GM21447 (cell line): Measurements from ENCODE around the gene FBXO31.
A peak's percentile ranks its signal among the peaks of the same experiment; 100 is the strongest.

ENCODE experiments used
- ATAC-seq: cut with Tn5 transposase; IDR thresholded peaks from one replicate; pipeline ENCODE4 v1.9.1; 2021; ENCODE audit not compliant: unreplicated experiment

Gene FBXO31, protein sequence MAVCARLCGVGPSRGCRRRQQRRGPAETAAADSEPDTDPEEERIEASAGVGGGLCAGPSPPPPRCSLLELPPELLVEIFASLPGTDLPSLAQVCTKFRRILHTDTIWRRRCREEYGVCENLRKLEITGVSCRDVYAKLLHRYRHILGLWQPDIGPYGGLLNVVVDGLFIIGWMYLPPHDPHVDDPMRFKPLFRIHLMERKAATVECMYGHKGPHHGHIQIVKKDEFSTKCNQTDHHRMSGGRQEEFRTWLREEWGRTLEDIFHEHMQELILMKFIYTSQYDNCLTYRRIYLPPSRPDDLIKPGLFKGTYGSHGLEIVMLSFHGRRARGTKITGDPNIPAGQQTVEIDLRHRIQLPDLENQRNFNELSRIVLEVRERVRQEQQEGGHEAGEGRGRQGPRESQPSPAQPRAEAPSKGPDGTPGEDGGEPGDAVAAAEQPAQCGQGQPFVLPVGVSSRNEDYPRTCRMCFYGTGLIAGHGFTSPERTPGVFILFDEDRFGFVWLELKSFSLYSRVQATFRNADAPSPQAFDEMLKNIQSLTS

DNA sequence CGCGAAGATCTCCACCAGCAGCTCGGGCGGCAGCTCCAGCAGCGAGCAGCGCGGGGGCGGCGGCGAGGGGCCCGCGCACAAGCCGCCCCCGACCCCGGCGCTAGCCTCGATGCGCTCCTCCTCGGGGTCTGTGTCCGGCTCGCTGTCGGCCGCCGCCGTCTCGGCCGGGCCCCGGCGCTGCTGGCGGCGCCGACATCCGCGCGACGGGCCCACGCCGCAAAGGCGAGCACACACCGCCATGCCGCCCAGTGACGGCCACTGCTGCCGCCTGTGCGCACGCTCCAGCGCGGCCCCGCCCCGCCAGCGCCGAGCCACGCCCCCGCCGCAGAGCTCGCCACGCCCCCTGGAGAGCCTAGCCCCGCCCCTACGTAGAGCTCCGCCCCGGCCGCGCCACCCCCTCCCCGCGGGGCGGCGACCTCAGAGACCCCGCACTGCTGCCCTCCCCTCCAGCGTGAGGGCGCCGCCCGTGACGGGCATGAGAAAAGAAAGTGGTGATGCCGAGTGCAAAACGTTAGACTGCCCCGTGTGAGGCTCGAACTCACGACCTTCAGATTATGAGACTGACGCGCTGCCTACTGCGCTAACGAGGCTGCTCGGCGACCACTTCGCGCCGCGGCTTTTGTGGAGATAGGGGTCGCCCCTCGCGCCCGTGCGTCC is at the start of gene FBXO31:
FBXO31 (minus strand) TSS at position 272 of the 657 bp plus-strand sequence; CDS start at position 240, 32 bp downstream.
- peak; percentile 37 for ATAC-seq

DNA sequence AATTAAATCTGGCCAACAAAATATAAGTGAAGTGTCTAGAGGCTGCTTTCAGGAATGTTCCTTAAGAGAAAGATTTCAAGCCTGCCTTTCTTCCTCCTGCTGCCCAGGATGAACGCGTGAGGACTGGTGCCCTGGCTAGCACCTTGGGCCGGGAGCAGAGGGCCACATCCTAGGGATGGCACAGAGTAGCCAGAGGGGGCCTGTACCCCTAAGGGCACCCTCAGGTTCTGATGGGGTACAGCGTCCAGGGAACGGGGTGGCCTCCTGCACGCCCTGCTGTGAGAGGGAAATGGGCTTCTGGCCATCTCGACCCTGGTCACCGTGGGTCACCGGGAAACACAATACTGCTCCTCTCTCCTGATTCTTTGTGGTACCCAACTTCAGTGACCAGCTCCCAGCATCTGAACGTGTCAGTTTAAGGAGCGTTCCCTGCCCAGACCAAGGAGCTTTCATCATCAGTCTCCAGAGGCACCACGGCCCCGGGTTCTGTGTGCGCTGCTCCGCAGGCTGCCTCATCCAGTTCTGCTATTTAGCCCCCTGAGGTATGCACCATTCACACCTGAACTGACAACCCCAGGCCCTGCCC is 48.8 kb upstream of the FBXO31 start:
- no peak for ATAC-seq

DNA sequence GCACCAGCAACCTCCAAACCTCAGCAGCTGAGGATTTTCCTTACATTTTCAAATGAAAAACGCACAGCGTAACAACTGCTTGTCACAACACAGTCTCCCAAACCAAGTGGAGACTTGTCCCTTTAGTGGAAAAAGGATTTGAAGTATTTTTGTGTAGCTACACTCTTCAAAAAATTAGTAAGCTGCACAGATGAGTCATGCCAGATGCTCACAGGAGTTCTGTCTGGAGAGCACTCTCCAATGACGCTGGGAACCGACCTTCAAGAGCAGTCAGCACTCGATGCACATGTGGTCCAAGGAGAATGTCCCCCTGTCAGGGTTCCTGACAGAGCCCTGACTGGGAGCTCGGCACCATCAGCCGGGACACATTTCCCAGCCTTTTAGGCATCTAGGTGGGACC is 48.4 kb upstream of the FBXO31 start:
- no peak for ATAC-seq

DNA sequence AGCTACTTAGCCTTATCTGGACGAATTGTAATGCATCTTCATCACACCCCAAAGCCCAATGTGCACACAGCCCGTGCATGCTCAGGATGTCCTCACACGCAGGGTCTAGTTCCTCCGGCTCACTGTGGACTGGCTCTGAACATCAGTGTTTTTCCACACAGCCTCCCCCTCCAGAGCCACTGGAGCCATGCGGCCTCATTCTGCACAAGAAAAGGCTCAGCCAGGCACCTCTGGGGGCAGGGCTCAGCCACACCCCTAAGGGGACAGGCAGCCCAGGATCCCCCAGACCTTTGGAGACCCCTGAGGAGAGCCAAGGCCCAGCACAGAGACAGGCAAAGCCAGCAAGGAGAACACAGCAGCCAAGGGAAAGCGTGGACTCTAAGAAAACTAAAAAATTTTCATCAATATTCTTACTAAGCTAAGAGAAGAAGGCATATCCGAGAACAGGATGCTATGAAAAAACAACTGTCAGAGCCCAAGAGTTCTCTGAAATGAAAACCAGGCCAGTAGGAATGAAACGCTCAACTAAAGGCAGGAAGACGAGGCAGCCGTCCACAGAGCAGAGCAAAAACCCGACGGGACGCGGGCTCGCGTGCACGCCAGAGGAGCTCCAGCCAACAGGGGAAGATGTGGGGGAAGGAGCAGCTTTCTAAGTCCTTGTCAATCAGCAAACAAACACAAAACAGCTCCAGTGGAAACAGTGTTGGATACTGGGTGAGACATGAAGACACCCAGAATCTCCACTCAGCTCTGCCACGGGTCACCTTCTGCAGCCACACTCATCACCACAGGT is 43.0 kb upstream of the FBXO31 start:
- ATAC-seq, result no peak

DNA sequence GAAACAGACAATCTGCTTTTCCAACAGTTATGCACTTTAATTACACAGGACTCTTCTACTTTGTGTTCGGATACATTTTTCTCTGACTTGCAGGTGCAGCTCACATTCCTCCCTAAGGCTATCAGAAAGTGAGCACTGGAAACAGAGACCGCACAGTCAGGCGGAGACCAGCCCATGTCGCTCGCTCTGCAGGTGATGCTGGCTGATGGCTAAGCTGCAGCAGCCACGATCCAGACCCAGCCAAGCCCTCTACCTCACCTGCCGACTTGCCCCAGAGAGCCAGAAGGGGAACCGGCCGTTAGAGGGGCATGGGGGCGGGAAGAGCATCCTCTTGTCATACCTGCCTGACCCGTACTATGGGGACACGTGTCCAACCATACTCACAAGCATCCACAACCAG is 42.4 kb upstream of the FBXO31 start:
- ATAC-seq, result no peak

DNA sequence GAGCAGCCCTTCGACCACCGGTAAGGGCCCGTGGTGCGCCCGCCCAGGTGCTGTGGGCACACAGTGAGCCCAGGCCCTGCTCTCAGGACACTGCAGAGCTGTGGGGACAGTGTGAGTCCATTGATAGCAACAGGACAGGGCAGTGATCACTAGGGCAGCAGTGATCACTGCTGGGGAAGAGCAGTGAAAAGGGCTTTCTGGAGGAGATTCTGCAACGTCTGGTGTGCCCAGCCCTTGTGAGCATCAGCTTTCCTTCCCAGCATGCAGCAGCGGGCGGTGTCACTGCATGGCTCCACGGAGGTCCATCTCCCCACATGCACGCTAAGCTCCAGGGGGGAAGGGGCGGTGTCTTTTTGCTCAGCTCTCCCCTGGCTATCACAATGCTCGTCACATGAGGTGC is 40.7 kb upstream of the FBXO31 start:
- no peak for ATAC-seq

DNA sequence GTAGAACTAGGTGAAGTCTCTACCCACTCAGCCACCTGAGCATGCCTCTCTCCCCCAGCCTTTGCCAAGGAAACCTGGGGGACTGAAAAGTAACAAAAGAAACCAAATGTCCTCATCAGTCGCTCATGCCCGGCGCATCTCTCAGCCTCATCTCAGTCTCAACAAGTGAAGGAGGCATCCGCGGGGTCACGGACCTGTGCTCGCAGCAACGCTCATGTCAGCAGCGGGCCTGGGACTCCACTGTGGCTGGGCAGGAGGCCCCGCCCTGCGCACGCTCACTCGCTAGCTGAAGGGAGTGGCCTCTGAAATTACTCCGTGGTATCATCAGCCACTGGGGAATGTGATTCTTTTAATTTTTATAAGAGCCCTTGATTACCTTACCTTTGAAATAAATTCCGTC is 39.9 kb upstream of the FBXO31 start:
- ATAC-seq, result no peak

DNA sequence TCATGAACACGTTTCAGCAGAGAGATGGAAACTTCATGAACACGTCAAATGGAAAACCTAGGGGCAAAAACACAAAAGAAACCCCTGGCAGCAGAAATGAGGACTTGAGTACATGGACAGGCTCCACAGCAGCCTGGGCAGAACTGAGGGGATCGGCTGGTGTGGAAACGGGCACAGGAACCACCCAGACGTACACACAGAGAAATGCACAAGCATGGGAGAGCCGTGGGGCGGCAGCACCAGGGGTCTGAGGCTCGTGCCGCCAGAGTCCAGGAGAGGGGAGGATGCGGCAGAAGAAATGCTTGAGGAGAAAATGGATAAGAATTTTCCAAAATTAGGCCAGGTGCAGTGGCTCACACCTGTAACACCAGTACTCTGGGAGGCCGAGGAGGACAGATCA is 38.5 kb upstream of the FBXO31 start:
- ATAC-seq, result no peak

DNA sequence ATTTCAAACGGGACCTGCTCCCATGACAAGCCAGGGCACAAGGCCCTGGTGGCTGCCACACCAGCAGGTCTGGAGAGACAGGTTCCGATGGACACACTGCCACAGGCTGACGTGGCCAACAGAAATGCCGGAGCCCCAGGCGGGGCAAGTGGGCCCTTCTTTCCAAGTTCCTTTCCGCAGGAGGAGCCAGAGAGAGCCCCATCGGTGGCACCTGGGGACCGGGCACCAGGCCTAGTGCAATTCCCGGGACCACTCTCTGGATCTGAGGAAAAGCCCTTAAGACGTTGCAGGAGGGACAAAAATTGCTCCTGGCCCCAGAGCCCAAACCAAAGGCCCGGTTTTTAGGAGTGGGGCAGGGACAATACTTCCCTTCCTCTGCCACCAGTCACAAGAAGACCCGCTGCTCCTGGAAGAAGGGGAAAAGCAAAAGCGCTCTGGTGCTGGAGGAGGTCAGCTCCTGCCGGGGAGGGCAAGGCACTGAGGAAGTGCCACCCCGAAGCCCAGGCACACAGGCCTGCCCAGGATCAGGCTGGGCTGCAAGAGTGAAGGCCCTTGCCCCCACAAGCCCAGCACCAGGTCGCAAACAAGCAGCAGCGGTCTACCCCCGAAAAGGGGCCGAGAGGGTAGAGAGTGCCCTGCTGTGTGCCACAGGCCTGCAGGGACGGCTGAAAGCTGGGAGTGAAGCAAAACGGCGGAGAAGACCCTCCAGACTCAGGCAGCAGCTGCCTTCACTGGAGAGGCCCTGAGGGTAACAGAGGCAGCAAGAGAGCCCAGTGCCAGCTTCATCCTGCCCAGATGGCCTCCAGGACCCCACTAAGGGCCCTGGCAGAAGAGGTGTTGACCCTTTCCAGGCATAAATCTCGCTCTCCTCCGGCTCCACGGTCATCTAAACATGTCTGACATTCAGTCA is 37.7 kb upstream of the FBXO31 start:
- no peak for ATAC-seq

DNA sequence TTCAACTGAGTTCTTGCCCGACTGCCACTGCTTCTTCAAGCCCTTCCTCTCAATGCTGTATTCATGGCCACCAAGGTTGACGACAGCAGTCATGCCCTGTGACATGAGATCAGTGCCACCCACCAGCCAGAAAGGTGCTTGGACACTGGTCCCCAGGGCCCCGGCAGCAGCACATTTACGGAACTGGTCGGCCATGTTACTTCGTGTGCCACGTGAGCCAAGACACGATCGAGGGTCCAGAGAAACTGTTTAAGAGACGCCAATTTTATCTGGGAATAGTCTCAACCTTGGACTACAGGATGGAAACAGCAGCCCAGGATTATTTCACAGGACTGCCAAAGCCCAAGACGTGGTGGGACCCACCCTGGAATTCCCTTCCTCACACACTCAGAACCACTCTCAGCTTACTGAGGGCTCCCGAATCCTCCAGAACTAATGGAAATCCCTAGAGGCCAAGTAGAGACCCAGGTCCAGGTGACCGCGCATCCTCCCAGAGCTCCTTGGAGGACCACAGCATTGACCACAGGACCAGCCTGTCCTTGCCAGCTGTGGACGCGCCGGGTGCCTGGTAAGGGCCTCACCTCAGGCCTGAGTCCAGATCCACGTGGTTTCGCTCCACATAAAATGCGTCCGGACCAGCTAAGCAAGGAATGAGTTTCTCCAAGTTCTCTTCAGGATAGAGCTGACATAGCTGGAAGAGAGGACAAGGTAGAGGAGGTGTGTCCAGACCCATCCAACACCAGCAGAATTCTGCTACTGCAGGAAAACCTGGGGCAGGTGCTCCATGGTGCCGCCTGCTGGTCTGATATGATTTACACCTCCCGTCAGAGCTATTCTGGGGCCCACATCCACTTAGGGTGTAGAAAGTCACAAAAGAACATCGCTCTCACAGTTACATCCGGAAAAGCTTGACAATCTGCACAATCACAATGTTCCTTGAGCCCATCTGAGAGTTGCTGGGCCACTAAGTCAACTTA is 36.7 kb upstream of the FBXO31 start:
- ATAC-seq, result no peak

DNA sequence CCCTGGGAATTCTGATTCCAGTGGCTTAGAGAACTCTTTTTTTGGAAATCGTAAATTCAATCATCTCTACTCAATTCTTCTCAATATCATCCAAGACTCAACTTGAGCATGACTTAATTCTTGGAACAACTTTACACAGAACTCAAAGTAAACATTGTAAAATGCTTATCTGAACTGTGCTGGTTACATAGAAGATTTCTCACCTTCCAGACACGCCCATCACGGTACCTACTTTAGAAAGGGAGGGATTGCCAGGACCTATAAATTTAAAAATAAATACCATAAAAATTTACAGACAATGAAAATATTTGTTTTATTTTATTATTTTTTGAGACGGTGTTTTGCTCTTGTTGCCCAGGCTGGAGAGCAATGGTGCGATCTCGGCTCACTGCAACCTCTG is 35.1 kb upstream of the FBXO31 start:
- ATAC-seq, result no peak

DNA sequence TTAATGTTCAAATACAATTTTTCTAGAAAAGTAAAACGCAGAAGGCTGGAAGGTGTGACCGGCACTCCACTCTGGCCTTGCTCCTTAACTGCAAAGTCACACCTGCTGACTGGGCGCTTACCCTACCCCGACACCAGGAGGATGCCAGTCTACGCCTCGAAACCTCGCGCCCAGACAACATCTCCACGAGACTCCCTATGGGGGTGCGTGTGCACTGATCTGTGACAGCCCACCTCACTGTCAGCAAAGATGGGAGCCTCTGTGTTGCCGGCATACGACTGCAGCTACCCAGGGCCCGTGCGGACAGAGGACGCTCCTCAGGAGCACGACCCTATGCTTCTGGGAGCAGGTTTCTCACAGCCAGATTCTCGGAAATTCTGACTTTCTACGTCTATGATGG is 34.6 kb upstream of the FBXO31 start:
- no peak for ATAC-seq

DNA sequence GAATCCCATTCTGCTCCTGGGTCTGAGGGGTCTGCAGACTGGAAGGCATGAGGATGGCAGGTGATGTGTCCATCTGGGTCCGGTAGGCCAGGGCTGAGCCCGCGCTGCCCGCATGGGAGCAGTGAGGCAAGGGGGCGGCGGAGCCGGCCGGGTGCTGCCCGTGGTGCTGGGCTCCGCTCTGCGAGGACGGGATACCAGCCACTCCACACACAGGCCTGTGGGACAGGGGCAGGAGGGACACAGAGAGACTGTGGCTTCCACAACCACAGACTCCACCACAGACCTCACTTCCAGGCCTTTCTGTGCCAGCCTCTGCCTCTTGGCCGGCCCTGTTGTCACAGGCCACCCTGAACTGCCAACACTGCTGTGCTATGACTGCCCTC is 33.9 kb upstream of the FBXO31 start:
- ATAC-seq, result no peak

DNA sequence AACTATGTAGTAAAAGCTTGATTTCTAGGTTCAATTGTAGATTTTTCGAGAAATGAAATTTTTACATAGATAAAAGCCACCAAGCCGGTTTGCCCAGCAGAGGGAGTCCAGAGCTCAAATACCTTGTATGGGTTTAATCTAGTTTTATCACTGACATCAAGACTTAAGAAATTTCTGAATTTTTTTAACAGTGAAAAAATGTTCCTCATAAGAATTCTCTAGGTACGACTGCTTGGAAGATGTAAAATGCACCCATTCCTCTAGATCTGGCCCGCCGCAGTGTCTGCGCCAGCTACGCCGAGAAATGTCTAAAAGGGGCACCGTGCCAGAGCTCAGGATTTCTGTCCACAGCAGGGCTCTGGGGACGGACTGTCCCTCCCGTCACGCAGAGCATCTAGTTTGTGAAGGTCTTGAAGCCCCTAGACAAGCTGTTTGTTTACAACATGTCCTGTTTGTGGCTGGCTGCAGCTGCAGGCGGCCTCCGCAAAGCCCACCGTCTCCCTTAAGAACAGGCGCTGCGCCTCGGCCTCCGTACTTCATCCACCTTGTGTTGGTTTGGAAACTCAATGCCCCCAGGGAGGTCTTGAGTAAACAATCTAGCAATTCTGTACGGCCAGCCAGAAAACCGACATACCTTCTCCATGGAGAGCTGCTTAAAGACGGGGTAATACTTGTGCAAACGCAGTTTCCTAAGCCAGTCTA is 33.4 kb upstream of the FBXO31 start:
- no peak for ATAC-seq

DNA sequence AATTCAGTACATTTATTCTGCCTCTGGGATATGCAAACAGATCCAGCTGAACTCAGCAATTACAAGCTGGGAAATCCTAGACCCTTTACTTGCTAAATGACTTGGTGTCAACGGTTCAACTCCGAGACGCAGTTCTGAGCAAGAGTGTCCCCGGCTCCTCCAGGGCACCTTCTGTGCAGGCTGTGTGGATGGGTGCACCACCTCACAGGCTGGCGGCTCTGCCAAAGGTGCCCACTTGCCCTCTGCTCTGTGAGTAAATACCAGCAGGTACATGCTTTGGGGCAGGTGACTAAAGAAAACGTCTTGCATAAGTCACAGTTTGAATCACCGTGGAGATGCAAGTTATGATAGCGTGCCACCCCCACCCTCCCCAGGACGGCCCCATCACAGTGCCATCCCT is 31.9 kb upstream of the FBXO31 start:
- ATAC-seq, result no peak

DNA sequence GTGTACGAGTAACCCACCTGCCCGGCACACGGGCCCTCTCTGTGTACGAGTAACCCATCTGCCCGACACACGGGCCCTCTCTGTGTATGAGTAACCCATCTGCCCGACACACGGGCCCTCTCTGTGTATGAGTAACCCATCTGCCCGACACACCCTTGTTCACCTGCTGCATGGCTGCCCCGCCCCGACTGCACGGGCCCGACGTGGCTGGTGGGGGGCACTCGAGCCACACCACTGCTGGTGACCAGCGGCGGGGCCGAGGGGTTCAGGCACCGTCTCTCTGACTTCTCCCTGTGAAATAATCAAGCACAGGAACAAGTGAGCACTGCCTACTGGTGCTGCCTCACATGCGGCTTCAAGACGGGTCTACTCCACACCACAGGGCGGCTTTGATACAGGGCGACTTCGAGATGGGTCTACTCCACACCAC is 30.7 kb upstream of the FBXO31 start:
- no peak for ATAC-seq

DNA sequence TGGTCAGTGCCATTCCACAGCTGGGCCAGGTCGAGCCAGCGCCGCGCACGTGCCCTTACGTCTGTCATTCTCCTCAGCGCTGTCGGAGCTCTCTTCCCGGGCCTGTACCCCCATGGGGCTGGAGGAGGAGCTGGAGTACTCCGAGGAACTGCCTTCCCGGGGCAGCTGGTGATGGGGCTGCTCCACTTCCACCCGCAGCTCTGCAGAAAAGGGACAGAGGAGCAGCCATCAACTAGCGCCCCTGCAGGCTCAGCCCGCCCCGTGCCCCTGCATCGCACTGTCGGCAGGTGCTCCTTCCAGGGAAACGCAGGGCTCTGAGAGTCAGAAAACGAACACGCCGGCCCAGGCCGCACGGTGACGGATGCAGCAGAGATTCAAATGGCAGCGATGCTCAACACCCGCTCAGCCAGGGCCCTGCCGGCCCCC is 29.4 kb upstream of the FBXO31 start:
- no peak for ATAC-seq

DNA sequence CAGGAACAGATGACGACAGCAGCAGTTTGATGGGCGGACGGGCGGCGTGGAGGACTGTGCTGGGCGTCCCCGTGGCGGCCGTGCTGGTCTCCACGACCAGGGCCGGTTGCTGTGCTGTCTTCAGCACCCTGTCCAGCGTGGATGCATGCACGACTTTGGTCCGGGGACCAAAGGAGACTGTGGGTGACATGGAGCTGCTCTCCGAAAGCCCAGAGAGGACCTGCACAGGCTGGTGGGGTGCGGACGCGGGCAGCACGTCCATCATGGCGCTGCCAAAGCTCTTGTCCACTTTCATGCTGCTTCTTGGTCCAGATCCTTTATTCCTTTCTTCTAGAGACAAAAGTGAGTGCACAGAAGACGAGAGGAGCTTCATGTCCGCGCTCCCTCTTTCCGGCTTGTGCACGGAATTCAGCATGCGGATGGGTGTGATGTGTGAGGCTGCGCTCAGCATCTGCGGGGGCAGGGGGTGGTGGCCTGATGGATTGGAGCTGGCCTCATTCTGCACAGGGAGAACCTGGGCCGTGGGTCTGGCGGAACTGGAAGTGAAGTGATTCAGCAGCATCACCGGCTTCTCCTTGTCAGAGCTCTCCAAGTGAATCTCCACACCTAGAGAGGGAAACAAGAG is 28.9 kb upstream of the FBXO31 start:
- no peak for ATAC-seq
